Trophoblast cell (in vitro differentiated cells and primary cell): ENCODE data around the gene BMERB1.
A peak's percentile ranks its signal among the peaks of the same experiment; 100 is the strongest.

Source experiments
- DNase-seq, 2 donors: peaks; one replicate each; pipeline ENCODE4 v3.0.0-alpha.2; 2016
- H2AFZ ChIP-seq: 2 replicates; pipeline ENCODE4 v1.6.1; 2013; ENCODE audit warnings: low read length, moderate library complexity, mild to moderate bottlenecking; ENCODE audit not compliant: insufficient read depth, poor library complexity
- H2AK5ac ChIP-seq: 2 replicates; pipeline ENCODE4 v1.6.1; 2013; ENCODE audit warnings: mild to moderate bottlenecking, low read length
- H2BK120ac ChIP-seq: 2 replicates; pipeline ENCODE4 v1.6.1; 2013; ENCODE audit warnings: low read length, mild to moderate bottlenecking, moderate library complexity; ENCODE audit not compliant: insufficient read depth, poor library complexity
- H2BK12ac ChIP-seq: 2 replicates; pipeline ENCODE4 v1.6.1; 2013; ENCODE audit warnings: mild to moderate bottlenecking, low read length, moderate library complexity
- H2BK5ac ChIP-seq: 2 replicates; pipeline ENCODE4 v1.6.1; 2013; ENCODE audit warnings: low read length, low read depth, moderate library complexity, mild to moderate bottlenecking; ENCODE audit not compliant: poor library complexity
- H3K14ac ChIP-seq: 2 replicates; pipeline ENCODE4 v1.6.1; 2013; ENCODE audit warnings: mild to moderate bottlenecking, low read length
- H3K18ac ChIP-seq: 2 replicates; pipeline ENCODE4 v1.6.1; 2013; ENCODE audit warnings: mild to moderate bottlenecking, low read length
- H3K23ac ChIP-seq: 2 replicates; pipeline ENCODE4 v1.6.1; 2013; ENCODE audit warnings: low read length
- H3K27ac ChIP-seq: 2 replicates; pipeline ENCODE4 v1.5.1; 2013; ENCODE audit warnings: low read depth, mild to moderate bottlenecking, inconsistent platforms, low read length, moderate library complexity
- H3K27me3 ChIP-seq: 2 replicates; pipeline ENCODE4 v1.6.1; 2013; ENCODE audit warnings: inconsistent platforms, mild to moderate bottlenecking, low read length, moderate library complexity; ENCODE audit not compliant: insufficient read depth
- H3K36me3 ChIP-seq, 2 experiments: 1 replicate in 1 of 2; 2 replicates in 1 of 2; pipeline ENCODE4 v1.6.1; 2013; ENCODE audit warnings: low read length in 2 of 2, mild to moderate bottlenecking in 2 of 2, moderate library complexity in 1 of 2; ENCODE audit not compliant: insufficient read depth in 2 of 2, control insufficient read depth in 1 of 2
- H3K4ac ChIP-seq: 2 replicates; pipeline ENCODE4 v1.6.1; 2013; ENCODE audit warnings: low read depth, mild to moderate bottlenecking, low read length, moderate library complexity
- H3K4me1 ChIP-seq, 2 experiments: 1 replicate in 1 of 2; 2 replicates in 1 of 2; pipeline ENCODE4 v1.6.1; 2013; ENCODE audit warnings: low read length in 2 of 2, mild to moderate bottlenecking in 2 of 2, moderate library complexity in 1 of 2; ENCODE audit not compliant: insufficient read depth in 2 of 2, control insufficient read depth in 1 of 2
- H3K4me2 ChIP-seq: 2 replicates; pipeline ENCODE4 v1.6.1; 2013; ENCODE audit warnings: inconsistent platforms, mild to moderate bottlenecking, low read length, moderate library complexity
- H3K4me3 ChIP-seq: 2 replicates; pipeline ENCODE4 v1.5.1; 2013; ENCODE audit warnings: mild to moderate bottlenecking, low read depth, low read length, inconsistent platforms
- H3K79me1 ChIP-seq: one replicate; pipeline ENCODE4 v1.6.1; 2013; ENCODE audit warnings: low read length
- H3K79me2 ChIP-seq: 2 replicates; pipeline ENCODE4 v1.6.1; 2013; ENCODE audit warnings: low read length, mild to moderate bottlenecking; ENCODE audit not compliant: control insufficient read depth, insufficient read depth, poor library complexity
- H3K9ac ChIP-seq: 2 replicates; pipeline ENCODE4 v1.6.1; 2013; ENCODE audit warnings: mild to moderate bottlenecking, low read length
- H3K9me3 ChIP-seq: 2 replicates; pipeline ENCODE4 v1.6.1; 2013; ENCODE audit warnings: low read depth, mild to moderate bottlenecking, control low read depth, inconsistent platforms, low read length; ENCODE audit not compliant: insufficient read depth
- H4K12ac ChIP-seq: 2 replicates; pipeline ENCODE4 v1.6.1; 2013; ENCODE audit warnings: low read depth, mild to moderate bottlenecking, low read length, moderate library complexity
- H4K8ac ChIP-seq: 2 replicates; pipeline ENCODE4 v1.6.1; 2013; ENCODE audit warnings: low read depth, mild to moderate bottlenecking, low read length, moderate library complexity
- H4K91ac ChIP-seq: one replicate; pipeline ENCODE4 v1.6.1; 2013; ENCODE audit warnings: low read depth, mild to moderate bottlenecking, low read length, moderate library complexity
- WGBS: extraction: QIAGEN DNeasy Blood & Tissue Kit; methylation state at CpG from one replicate; pipeline ENCODE4 v1.1.7; 2013; ENCODE audit warnings: missing lambda C conversion rate; ENCODE audit not compliant: insufficient read length, insufficient coverage; ENCODE audit errors: extremely low coverage; 5-methylcytosine and 5-hydroxymethylcytosine counted together

BMERB1 gene

DNA sequence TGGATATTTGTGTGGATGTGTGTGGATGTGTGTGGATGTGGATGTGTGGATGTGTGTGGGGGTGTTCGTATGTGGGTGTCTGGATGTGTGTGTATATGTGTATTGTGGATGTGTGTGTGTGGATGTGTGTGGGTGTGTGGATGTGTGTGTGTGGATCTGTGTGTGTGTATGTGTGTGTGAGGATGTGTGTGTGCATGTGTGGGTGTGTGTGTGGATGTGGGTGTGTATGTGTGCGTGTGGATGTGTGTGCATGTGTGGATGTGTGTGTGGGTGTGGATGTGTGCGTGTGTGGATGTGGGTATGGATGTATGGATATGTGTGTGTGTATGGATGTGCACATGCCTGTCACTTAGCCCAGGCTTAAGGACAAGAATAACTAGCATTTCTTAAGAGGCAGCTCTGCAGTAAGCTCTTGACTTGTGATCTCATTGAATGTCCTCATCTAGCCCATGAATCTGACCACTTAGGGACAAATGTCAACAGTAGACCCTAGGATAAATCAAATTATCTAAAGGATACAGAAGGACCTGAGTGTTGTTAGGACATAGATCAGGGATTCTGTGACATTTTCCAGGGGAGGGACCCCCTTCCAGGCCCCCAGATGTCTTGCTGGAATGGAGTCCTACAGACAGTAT lies 83.5 kb downstream of the BMERB1 start:
- no peak for DNase-seq
- Histone ChIP-seq H3K9me3 (peaks cover 3% of the 10 kb centered on the region), H3K23ac (peak overlapping the region; percentile 95), H3K4ac (no peak overlapping the region), H2AFZ (no peak overlapping the region), H3K36me3 (no peaks in the 10 kb centered on the region), H3K79me2 (no peaks in the 10 kb centered on the region), H4K91ac (no peak overlapping the region), H2BK5ac (no peak overlapping the region), H2BK12ac (no peak overlapping the region), H4K12ac (no peak overlapping the region), H3K27ac (no peak overlapping the region), H3K9ac (peak overlapping the region; percentile 35), H2BK120ac (no peak overlapping the region), H3K27me3 (no peaks in the 10 kb centered on the region), H3K4me2 (no peak overlapping the region), H3K18ac (no peak overlapping the region), H3K4me1 (no peaks in the 10 kb centered on the region), H2AK5ac (no peak overlapping the region), H3K4me3 (peak overlapping the region; percentile 54), H4K8ac (no peak overlapping the region), H3K14ac (no peak overlapping the region), H3K79me1 (no peaks in the 10 kb centered on the region)
- no CpG with 5 or more reads among the region's 3 CpGs for WGBS

DNA sequence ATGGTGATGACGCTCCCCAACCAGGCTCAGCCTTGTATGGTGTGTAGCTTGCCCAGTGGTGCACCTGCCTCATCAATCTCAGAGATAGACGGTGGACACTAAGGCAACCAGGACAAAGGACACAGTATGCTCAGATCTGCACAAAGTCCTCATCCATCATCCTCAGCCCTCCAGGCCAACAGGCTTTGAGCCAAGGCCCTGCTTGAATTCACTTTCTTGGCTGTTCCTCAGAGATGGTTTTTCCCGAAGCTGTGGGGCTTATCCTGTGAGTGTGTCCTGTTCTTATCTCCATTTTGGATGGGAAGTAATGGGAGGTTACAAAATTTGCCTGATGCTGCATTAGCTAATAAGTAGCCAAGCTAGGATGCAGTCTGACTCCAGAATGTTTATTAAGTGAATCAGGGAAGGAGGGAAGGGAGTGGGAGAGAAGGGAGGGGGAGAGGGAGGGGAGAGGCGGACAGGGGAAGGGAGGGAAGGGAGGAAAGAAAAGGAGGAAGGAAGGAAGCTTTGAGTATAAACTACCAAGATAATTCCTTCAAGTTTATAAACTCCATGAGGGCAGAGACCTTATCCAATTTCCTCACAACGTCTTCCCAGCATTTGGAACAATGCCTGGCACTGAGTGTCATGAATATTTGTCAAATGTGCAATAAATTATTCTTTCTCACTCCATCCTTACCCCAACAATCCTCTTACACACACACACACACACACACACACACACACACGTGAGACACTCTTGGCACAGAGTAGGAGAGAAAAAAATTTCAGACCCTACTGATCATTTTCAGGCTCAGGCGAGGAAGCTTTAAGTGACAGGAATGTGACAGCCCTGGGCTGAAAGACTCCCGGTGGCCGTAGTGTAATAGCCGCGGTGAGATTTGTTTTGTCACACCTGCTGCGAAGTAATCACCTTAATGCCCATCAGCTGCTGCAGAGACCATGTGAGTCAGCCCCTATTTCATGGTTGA lies 84.3 kb downstream of the BMERB1 start:
- H3K79me2 ChIP-seq = no peaks in the 10 kb centered on the region
- no peak overlapping the region for H3K4me2 ChIP-seq
- H3K9me3 ChIP-seq = peaks cover 3% of the 10 kb centered on the region
- H3K27ac ChIP-seq = no peak overlapping the region
- H2BK12ac ChIP-seq = no peak overlapping the region
- H3K4ac ChIP-seq = no peak overlapping the region
- no peak overlapping the region for H3K9ac ChIP-seq
- no peak overlapping the region for H2BK5ac ChIP-seq
- H2BK120ac ChIP-seq = no peak overlapping the region
- no peak overlapping the region for H3K4me3 ChIP-seq
- WGBS = no CpG with 5 or more reads among the region's 12 CpGs
- no peaks in the 10 kb centered on the region for H3K36me3 ChIP-seq
- no peak overlapping the region for H3K14ac ChIP-seq
- no peak overlapping the region for H2AFZ ChIP-seq
- H2AK5ac ChIP-seq = no peak overlapping the region
- H3K27me3 ChIP-seq = no peaks in the 10 kb centered on the region
- DNase-seq = no peak
- peak overlapping the region; percentile 17 for H3K23ac ChIP-seq
- no peak overlapping the region for H4K12ac ChIP-seq
- H4K91ac ChIP-seq = no peak overlapping the region
- H3K4me1 ChIP-seq = no peaks in the 10 kb centered on the region
- no peaks in the 10 kb centered on the region for H3K79me1 ChIP-seq
- no peak overlapping the region for H4K8ac ChIP-seq
- H3K18ac ChIP-seq = no peak overlapping the region

DNA sequence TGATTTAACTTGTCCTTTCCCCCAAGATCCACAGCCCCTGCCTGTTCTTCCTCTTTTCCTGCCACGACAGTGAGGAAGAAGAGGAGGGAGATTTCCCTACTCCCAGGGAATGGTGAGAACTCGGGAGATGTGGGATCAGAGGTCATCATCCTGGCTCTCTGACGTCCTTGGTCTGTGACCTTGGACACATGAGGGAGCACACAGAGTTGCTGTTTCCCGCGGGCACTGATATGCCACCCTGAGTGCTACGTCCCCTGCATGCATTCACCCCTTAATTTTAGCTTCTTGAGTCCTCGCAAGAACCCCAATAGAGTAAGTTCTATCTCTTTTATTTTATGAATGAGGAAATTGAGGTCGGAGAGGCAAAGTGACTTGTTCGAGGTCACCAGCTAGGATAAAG lies 85.4 kb downstream of the BMERB1 start:
- Histone ChIP-seq H3K4me2 (no peak overlapping the region), H2AK5ac (no peak overlapping the region), H2AFZ (no peak overlapping the region), H3K9ac (no peak overlapping the region), H2BK5ac (no peak overlapping the region), H3K27ac (no peak overlapping the region), H3K9me3 (peaks cover 3% of the 10 kb centered on the region), H3K36me3 (no peaks in the 10 kb centered on the region), H4K8ac (no peak overlapping the region), H4K91ac (no peak overlapping the region), H3K14ac (no peak overlapping the region), H3K79me2 (no peaks in the 10 kb centered on the region), H3K18ac (no peak overlapping the region), H3K4me3 (no peak overlapping the region), H2BK120ac (no peak overlapping the region), H3K4me1 (no peaks in the 10 kb centered on the region), H4K12ac (no peak overlapping the region), H3K27me3 (no peaks in the 10 kb centered on the region), H3K4ac (no peak overlapping the region), H3K79me1 (no peaks in the 10 kb centered on the region), H3K23ac (no peak overlapping the region), H2BK12ac (no peak overlapping the region)
- no peak for DNase-seq
- WGBS = no CpG with 5 or more reads among the region's 9 CpGs

DNA sequence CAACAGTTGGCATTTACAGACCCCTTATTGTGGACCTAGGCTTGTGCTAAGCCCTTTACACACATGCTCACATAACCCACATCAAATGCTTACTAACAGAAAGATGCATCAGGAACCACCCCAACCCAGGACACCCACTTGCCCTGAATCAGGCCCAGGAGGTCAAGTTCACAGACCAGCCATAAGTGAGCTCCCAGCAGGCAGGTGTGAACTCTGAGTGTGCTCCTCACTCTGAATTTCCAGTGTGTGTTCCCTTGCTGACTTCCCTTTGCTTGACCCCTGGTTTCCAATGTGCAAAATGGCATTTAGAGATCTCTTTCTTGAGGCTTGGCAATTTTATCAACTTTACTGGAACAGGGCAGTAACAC lies 87.0 kb downstream of the BMERB1 start:
- Histone ChIP-seq H3K27ac (no peak overlapping the region), H3K14ac (no peak overlapping the region), H3K18ac (no peak overlapping the region), H2BK5ac (no peak overlapping the region), H3K23ac (no peak overlapping the region), H3K9me3 (peaks cover 3% of the 10 kb centered on the region), H2BK12ac (no peak overlapping the region), H3K79me2 (no peaks in the 10 kb centered on the region), H3K4me1 (no peaks in the 10 kb centered on the region), H4K8ac (no peak overlapping the region), H3K79me1 (no peaks in the 10 kb centered on the region), H3K36me3 (no peaks in the 10 kb centered on the region), H3K4me3 (no peak overlapping the region), H2AFZ (no peak overlapping the region), H2BK120ac (no peak overlapping the region), H4K12ac (no peak overlapping the region), H4K91ac (no peak overlapping the region), H3K27me3 (no peaks in the 10 kb centered on the region), H3K4me2 (no peak overlapping the region), H3K4ac (no peak overlapping the region), H2AK5ac (no peak overlapping the region), H3K9ac (no peak overlapping the region)
- no peak for DNase-seq
